ENCODE results near the gene AP3S2. TPM values are rescaled to one million over a fixed set of nuclear protein-coding genes. Genes with fewer than 3 reads are reported as not detected.

AP3S2 gene
- total RNA-seq, result 30.5 TPM

GRCh38 chr15:89893696-89894447 is at the start of gene AP3S2:
Gene AP3S2, minus strand, starts transcription at chr15:89893994. Its CDS starts 45 bp downstream, at chr15:89893949.

GRCh38 chr15:89912674-89913396 is 19.0 kb upstream of the AP3S2 start, which contains the start of gene ARPIN:
Gene ARPIN, minus strand, starts transcription at chr15:89912952. Its CDS starts 117 bp downstream, at chr15:89912835.

Small RNA genes lying within 50 kb of the gene (small RNA-seq; reads per million reads assigned to genes)
- gene MIR5009 (ENCODE audit: low replicate concordance) (not detected), gene MIR5094 (ENCODE audit: low replicate concordance) (not detected), gene RNU6-1111P (ENCODE audit: low replicate concordance) (not detected), gene RNU7-111P (ENCODE audit: low replicate concordance) (not detected)

Other genes starting within 250 kb of the AP3S2 start
- 16.9 TPM for gene KIF7, start 238.5 kb downstream of the AP3S2 start, total RNA-seq
- gene PLIN1, start 214.6 kb downstream of the AP3S2 start, total RNA-seq, result 11.3 TPM
- 11.7 TPM for gene PEX11A, start 203.2 kb downstream of the AP3S2 start, total RNA-seq
- 1.6 TPM for gene WDR93, start 203.2 kb downstream of the AP3S2 start, total RNA-seq
- 1.3 TPM for gene MESP1, start 142.7 kb downstream of the AP3S2 start, total RNA-seq
- gene MESP2, start 117.7 kb downstream of the AP3S2 start, total RNA-seq, result 0.41 TPM
- 64.5 TPM for gene ANPEP, start 79.1 kb downstream of the AP3S2 start, total RNA-seq
- gene ARPIN, start 19.0 kb upstream of the AP3S2 start, total RNA-seq, result 21.7 TPM
- gene ZNF710, start 107.3 kb upstream of the AP3S2 start, total RNA-seq, result 14.9 TPM
- gene IDH2, start 208.5 kb upstream of the AP3S2 start, total RNA-seq, result 191 TPM

All from metanephros (tissue), 2 donors.